OCI-LY7 (cell line): Measurements from ENCODE around the gene EP400.

Experiments
- CTCF ChIP-seq: fragments of 200-600 bp; sonication (generic); conservative IDR thresholded peaks from 2 replicates; pipeline ENCODE4 v1.5.1; 2014; ENCODE audit warnings: mild to moderate bottlenecking, antibody characterized with exemption, low read length, moderate library complexity, mixed read lengths
- EZH2phosphoT487 ChIP-seq: fragments of 200-600 bp; sonication (generic); IDR thresholded peaks from 2 replicates; pipeline ENCODE4 v1.6.1; 2018; ENCODE audit warnings: low read depth, borderline replicate concordance, mild to moderate bottlenecking, mixed run types, antibody characterized with exemption, low read length, moderate library complexity, mixed read lengths

DNA sequence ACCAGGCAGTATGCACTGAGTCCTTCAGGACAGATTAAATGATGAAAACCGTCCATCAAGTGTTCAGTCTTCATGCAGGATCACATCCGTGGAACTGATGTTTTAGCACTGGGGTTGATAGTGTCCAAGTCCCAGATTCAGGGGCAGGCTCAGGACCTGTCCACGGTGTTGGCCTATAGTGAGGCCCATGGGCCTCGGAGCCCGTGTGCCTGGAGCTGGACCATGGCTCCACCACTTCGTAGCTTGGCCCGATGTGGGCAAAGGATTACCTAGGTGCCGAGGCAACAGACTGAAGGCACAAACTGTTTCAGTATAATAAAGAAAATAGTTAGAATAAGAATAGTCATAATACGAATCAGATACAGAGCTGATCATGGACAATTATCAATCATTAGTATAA lies 152.6 kb downstream of the EP400 start:
- TF ChIP-seq CTCF (no peak), EZH2phosphoT487 (no peak)
